NCI-H524 (cell line): ENCODE measurements around the gene CREB5.
"Not testable (repeated sequence)": the region's sequence is repeated elsewhere in the genome, so short reads cannot be mapped to it uniquely, and the experiment has no call there.

ENCODE experiments used
- DNase-seq, 2 experiments: peaks; one replicate each; lab custom pipeline; 2025; lab: John Stamatoyannopoulos, UW

Gene CREB5

DNA sequence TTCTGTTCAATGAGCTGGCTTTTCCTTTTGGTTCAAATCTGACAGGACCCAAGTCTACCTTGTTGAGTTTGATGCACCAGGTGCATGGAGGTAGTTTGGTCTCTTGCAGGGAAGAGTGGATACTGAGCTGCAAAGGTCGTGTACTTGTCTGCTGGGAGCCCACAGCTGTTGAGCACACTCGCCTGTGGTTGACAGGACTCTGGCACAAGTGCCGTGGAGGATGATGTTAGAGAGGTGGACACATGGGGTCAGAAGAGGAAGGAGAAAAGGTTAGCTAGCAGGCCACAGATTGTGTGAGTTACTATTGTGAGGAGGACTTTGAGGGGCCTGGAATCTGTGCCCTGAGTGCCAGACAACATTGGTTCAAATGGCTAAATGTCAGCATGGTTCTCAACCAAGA is 197.3 kb downstream of the CREB5 start:
- DNase-seq = no peak

GRCh38 chr7:28611399-28611897 is 199.1 kb downstream of the CREB5 start:
- not testable (repeated sequence) for DNase-seq

GRCh38 chr7:28613262-28613661 is 200.9 kb downstream of the CREB5 start:
- DNase-seq = no peak

DNA sequence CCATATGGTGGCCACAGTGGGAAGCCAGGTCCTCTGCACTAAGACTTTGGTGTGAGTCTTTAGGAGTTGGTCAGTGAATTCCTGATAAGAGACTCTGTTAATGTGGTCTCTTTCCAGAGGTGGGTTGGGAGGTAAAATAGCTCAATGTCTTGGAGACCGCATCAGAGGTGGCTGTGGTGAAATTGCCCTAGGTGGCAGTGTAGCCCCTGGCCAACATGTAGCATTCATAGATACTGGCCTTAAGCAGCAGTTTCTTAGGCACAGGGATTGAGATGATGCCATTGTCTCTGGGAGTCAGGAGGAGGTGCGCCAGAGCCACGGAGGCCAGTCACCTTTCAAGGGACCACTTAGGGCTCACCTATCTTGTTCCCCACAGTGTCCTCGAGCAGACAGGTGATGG is 202.8 kb downstream of the CREB5 start:
- no peak for DNase-seq

DNA sequence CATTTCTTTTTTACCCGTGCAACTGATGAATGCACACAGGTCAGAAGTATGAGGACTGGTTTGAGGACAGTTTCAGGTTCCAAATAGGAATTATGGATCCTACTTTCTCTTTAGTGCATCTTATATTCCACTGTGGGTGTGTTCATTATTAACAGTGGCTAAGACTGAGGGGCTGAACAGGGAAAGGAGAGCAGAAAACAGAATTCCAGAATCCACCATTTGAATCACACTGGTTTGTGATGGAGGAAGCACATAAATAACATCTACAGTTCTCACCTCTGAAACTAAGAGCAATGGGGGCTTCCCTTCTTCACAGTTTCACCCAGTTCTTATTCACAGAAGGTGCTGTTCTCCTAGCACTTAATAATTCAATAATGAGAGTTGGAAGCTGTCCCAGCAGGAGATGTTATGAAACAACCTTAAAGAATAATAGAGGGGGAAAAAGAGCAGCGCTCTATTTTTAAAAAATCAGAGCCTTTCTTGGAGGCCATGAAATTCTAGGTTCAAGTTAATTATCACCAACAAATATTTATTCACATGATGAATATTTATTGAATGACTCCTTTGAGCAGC is 205.1 kb downstream of the CREB5 start:
- DNase-seq = no peak

GRCh38 chr7:28618383-28618782 is 206.1 kb downstream of the CREB5 start:
- DNase-seq = no peak

DNA sequence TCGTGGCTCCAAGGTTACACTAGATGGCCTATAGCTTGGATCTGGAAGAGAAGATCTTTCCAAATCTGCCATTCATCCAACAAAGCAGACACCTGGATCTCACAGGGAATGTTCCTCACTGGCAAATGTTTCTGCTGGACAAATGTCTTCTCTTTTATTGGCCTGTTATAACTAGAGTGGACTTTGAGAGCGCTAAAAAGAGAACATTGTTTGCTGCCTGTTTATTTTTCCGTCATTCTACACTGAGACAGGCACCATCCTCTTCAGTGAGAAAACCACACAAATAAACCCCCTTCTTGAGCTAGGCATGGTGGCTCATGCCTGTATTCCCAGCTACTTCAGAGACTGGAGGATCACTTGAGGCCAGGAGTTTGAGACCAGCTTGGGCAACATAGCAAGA is 206.9 kb downstream of the CREB5 start:
- DNase-seq = no peak

GRCh38 chr7:28621369-28621841 is 209.1 kb downstream of the CREB5 start:
- no peak for DNase-seq

GRCh38 chr7:28623105-28623730 is 210.9 kb downstream of the CREB5 start:
- DNase-seq = no peak

DNA sequence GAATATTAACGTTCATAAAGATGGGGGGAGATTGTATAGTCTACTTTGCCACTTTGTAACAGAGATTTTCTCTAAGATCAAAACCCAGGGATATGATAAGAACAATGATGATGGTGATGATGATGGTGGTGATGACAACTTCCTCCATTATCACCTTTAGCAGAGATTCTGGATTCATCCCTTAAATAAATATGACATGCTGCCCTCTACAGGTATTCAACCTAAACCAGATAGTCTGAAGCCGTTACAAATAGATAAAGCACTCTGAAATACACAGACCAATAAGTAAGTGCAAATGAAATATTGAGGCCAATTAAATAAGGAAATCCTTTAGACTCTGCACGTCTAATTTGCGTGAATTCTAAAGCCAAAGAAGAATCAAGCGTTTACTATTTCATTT is 211.5 kb downstream of the CREB5 start:
- peak in 1 of 2 experiments; percentile 58 for DNase-seq

DNA sequence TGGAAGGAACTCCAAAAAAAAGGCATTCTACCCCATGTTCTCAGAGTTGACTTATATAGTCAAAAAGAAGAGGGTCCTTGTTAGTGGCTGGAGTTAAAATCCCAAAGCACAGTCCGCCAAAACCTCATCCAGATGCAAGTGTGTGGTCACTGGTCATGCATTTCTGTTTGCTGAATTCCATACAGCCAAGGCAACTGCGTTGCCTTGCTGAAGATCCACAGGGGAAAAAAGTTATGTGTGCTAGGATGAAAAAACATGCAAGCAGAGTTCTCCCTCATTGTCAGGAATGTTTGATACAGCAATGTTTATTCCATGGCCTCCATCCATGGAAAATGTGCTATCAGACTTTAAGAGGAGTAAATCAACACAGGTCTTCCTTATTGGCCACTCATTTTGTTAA is 213.1 kb downstream of the CREB5 start:
- no peak for DNase-seq

GRCh38 chr7:28626221-28626620 is 213.9 kb downstream of the CREB5 start:
- no peak for DNase-seq

GRCh38 chr7:28626624-28627262 is 214.4 kb downstream of the CREB5 start:
- DNase-seq = peak; percentile 30 to 46

- no peak for DNase-seq
Observed at GRCh38 chr7:28627263-28627653, 214.9 kb downstream of the CREB5 start.

GRCh38 chr7:28627896-28628295 is 215.6 kb downstream of the CREB5 start:
- no peak for DNase-seq

GRCh38 chr7:28629216-28629842 is 217.0 kb downstream of the CREB5 start:
- DNase-seq = peak in 1 of 2 experiments; percentile 57

GRCh38 chr7:28630350-28630749 is 218.0 kb downstream of the CREB5 start:
- no peak for DNase-seq

- no peak for DNase-seq
Observed at GRCh38 chr7:28631995-28632394, 219.7 kb downstream of the CREB5 start.

DNA sequence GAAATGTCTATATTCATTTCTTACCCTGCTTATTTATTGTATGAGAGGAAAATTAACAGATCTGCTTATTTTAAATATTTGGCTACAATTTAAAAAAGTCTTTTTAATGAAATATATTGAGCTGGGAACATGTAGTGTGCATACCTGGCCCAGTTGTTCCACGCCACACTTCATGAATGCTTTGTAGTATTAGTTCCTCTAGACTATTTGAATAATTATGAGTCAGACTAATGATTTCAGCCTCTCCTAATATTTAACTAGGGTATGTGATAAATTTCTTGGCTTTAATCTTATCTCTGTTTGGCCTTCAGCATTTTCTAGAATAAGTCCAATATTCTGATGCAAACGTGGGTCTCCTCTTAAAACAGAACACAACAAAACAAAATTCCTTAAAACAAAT is 226.6 kb downstream of the CREB5 start:
- no peak for DNase-seq

GRCh38 chr7:28640001-28640400 is 227.7 kb downstream of the CREB5 start:
- no peak for DNase-seq

- DNase-seq = no peak
Observed at GRCh38 chr7:28641752-28642545, 229.6 kb downstream of the CREB5 start.

- DNase-seq = no peak
Observed at GRCh38 chr7:28643188-28643569, 230.9 kb downstream of the CREB5 start.
